GM20431 (cell line): Measurements from ENCODE around the gene LDB1.

ENCODE experiments used
- in situ Hi-C: fragments of 300-500 bp; cut with MseI, MboI; formaldehyde crosslinking; loops from one replicate; pipeline ENCODE4 v1.15.0; 2020; ENCODE audit warnings: low sequenced_read_pairs; ENCODE audit not compliant: unreplicated experiment

Gene LDB1

GRCh38 chr10:102066399-102067088, 53.6 kb downstream of the LDB1 start:
- in situ Hi-C loops, result no loop called here

- in situ Hi-C loops, result no loop called here
Observed at GRCh38 chr10:102065561-102066398, 54.4 kb downstream of the LDB1 start.

- in situ Hi-C loops, result no loop called here
Observed at GRCh38 chr10:102064868-102065560, 55.2 kb downstream of the LDB1 start, which contains the start of gene HPS6. TSS of gene HPS6 (plus strand) at chr10:102065349. CDS start at chr10:102065475, 126 bp downstream.

- in situ Hi-C loops, result no loop called here
Observed at GRCh38 chr10:102064503-102064867, 55.7 kb downstream of the LDB1 start.

- in situ Hi-C loops, result no loop called here
Observed at GRCh38 chr10:102059987-102060386, 60.2 kb downstream of the LDB1 start.
